ENCODE results near the gene GOLGA6D.
"Not testable (repeated sequence)": the region's sequence is repeated elsewhere in the genome, so short reads cannot be mapped to it uniquely, and the experiment has no call there.

Gene GOLGA6D

DNA sequence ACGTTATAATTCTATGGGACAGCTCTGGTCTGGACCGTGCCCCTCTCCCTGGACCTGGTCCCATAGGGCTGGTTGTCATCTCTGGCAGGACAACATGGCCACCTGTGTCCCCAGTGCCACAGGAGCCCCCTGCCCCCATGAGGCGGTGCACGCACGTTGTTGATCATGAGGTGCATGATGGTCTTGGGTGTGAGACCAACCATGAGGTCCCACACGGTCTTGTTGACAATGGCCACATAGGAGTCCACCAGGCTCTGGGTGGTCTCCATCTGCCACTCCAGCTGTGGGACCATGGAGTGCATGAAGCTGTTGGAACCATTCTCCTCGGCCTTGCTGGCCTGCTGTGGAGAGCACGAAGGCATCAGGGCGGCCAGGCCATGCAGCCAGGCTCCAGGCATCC lies 19.7 kb downstream of the GOLGA6D start:
- no peaks in the 10 kb centered on the region for H3K36me3 ChIP-seq (ENCODE audit: control insufficient read depth in 1 of 2, insufficient read depth in 2 of 2, low read depth in 1 of 2, low read length in 2 of 2)
- H3K18ac ChIP-seq (ENCODE audit: low read depth in 1 of 2, low read length in 2 of 2), result no peak overlapping the region
- H2AFZ ChIP-seq (ENCODE audit: low read depth, low read length), result no peak overlapping the region
- no peak overlapping the region for H3K14ac ChIP-seq (ENCODE audit: low read length in 2 of 2)
- WGBS, result 80% methylated on average over 9 of the region's 9 CpGs
- H3K4me3 ChIP-seq (ENCODE audit: insufficient read depth in 1 of 2, low read depth in 1 of 2, low read length in 2 of 2), result no peak overlapping the region
- H2BK15ac ChIP-seq (ENCODE audit: low read depth, poor library complexity, severe bottlenecking), result no peak overlapping the region
- no peak overlapping the region for H3K23ac ChIP-seq (ENCODE audit: low read length in 2 of 2)
- H3K9ac ChIP-seq (ENCODE audit: low read length), result no peak overlapping the region
- no peak for DNase-seq
- H3K27ac ChIP-seq (ENCODE audit: low read length, poor library complexity, severe bottlenecking), result no peak overlapping the region
- H2BK120ac ChIP-seq (ENCODE audit: low read depth, low read length), result no peak overlapping the region
- no peak overlapping the region for H3K4ac ChIP-seq (ENCODE audit: low read depth in 1 of 2, low read length in 2 of 2)
- no peaks in the 10 kb centered on the region for H3K79me1 ChIP-seq (replicated peaks; ENCODE audit: low read length, poor library complexity, severe bottlenecking)
- H4K91ac ChIP-seq (ENCODE audit: low read length), result no peak overlapping the region
- H4K8ac ChIP-seq (ENCODE audit: low read length), result no peak overlapping the region
- no peaks in the 10 kb centered on the region for H3K4me1 ChIP-seq (ENCODE audit: control insufficient read depth, insufficient read depth, low read depth, low read length)
- no peak overlapping the region for H2BK5ac ChIP-seq (ENCODE audit: low read depth, low read length, poor library complexity, severe bottlenecking)
- H3K27me3 ChIP-seq (ENCODE audit: control insufficient read depth in 1 of 2, insufficient read depth in 1 of 2, low read length in 2 of 2), result peaks cover 22 to 36% of the 10 kb centered on the region in 2 experiments
- no peak overlapping the region for H2BK12ac ChIP-seq (ENCODE audit: low read length in 2 of 2)
- H3K9me3 ChIP-seq (ENCODE audit: control insufficient read depth, low read length), result no peaks in the 10 kb centered on the region
- no peak overlapping the region for H2AK5ac ChIP-seq (ENCODE audit: low read length, severe bottlenecking)
- no peak overlapping the region for H3K4me2 ChIP-seq (ENCODE audit: low read length, poor library complexity, severe bottlenecking)

DNA sequence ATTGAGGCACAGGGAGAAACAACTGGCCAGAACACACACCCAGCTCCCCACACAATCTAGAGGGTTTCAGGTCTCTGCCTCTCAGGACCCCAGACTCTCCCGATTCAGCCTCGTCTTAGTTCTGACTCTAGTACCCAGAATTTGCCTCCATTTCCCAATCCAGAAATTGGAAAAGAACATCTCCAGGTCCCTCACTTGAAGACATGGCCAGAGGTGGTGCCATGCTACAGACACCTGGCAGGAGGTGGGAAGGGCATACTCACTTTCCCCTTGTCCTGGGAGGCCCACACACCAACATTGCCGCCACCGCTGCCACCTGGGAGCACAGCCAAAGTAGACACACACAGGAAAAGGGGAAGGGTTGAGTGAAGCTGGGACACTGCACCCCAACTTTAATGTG lies 20.1 kb downstream of the GOLGA6D start:
- not testable (repeated sequence) for H3K18ac ChIP-seq (ENCODE audit: low read depth in 1 of 2, low read length in 2 of 2); H2AFZ ChIP-seq (ENCODE audit: low read depth, low read length); H3K36me3 ChIP-seq (ENCODE audit: control insufficient read depth in 1 of 2, insufficient read depth in 2 of 2, low read depth in 1 of 2, low read length in 2 of 2); H3K4me2 ChIP-seq (ENCODE audit: low read length, poor library complexity, severe bottlenecking); H3K9ac ChIP-seq (ENCODE audit: low read length); H3K9me3 ChIP-seq (ENCODE audit: control insufficient read depth, low read length); H4K91ac ChIP-seq (ENCODE audit: low read length); H3K14ac ChIP-seq (ENCODE audit: low read length in 2 of 2); H2AK5ac ChIP-seq (ENCODE audit: low read length, severe bottlenecking); DNase-seq; H3K27ac ChIP-seq (ENCODE audit: low read length, poor library complexity, severe bottlenecking); H2BK5ac ChIP-seq (ENCODE audit: low read depth, low read length, poor library complexity, severe bottlenecking); H3K4me3 ChIP-seq (ENCODE audit: insufficient read depth in 1 of 2, low read depth in 1 of 2, low read length in 2 of 2); H3K79me1 ChIP-seq (replicated peaks; ENCODE audit: low read length, poor library complexity, severe bottlenecking); H3K23ac ChIP-seq (ENCODE audit: low read length in 2 of 2); H2BK15ac ChIP-seq (ENCODE audit: low read depth, poor library complexity, severe bottlenecking); H2BK12ac ChIP-seq (ENCODE audit: low read length in 2 of 2); H3K4me1 ChIP-seq (ENCODE audit: control insufficient read depth, insufficient read depth, low read depth, low read length); H3K4ac ChIP-seq (ENCODE audit: low read depth in 1 of 2, low read length in 2 of 2); H4K8ac ChIP-seq (ENCODE audit: low read length); H2BK120ac ChIP-seq (ENCODE audit: low read depth, low read length)
- peaks cover 22 to 40% of the 10 kb centered on the region in 2 experiments for H3K27me3 ChIP-seq (ENCODE audit: control insufficient read depth in 1 of 2, insufficient read depth in 1 of 2, low read length in 2 of 2)
- 85% methylated on average over 2 of the region's 4 CpGs for WGBS

DNA sequence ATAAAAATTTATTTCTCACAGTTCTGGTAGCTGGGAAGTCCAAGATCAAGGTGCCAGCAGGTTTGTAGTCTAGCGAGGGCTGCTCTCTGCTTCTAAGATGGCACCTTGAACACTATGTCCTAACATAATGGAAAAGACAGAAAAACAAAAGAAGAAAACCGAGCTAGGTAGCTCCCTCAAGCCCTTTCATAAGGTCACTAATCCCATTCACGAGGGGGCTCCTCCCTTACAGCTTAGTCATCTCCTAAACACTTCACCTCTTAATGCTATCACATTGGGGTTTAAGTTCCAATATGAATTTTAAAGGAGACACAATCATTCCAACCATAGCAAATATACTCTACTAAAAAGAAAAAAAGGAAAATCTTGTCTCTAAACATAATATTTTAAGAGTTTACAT lies 23.6 kb downstream of the GOLGA6D start:
- Histone ChIP-seq H3K4me2 (ENCODE audit: low read length, poor library complexity, severe bottlenecking) (no peak overlapping the region), H3K27me3 (ENCODE audit: control insufficient read depth in 1 of 2, insufficient read depth in 1 of 2, low read length in 2 of 2) (peaks cover 22 to 67% of the 10 kb centered on the region in 2 experiments), H3K36me3 (ENCODE audit: control insufficient read depth in 1 of 2, insufficient read depth in 2 of 2, low read depth in 1 of 2, low read length in 2 of 2) (no peaks in the 10 kb centered on the region), H2AFZ (ENCODE audit: low read depth, low read length) (no peak overlapping the region), H4K8ac (ENCODE audit: low read length) (no peak overlapping the region), H3K9me3 (ENCODE audit: control insufficient read depth, low read length) (no peaks in the 10 kb centered on the region), H3K23ac (ENCODE audit: low read length in 2 of 2) (no peak overlapping the region), H3K9ac (ENCODE audit: low read length) (no peak overlapping the region), H2AK5ac (ENCODE audit: low read length, severe bottlenecking) (no peak overlapping the region), H3K4me3 (ENCODE audit: insufficient read depth in 1 of 2, low read depth in 1 of 2, low read length in 2 of 2) (no peak overlapping the region), H4K91ac (ENCODE audit: low read length) (no peak overlapping the region), H2BK5ac (ENCODE audit: low read depth, low read length, poor library complexity, severe bottlenecking) (no peak overlapping the region), H3K27ac (ENCODE audit: low read length, poor library complexity, severe bottlenecking) (no peak overlapping the region), H3K79me1 (replicated peaks; ENCODE audit: low read length, poor library complexity, severe bottlenecking) (no peaks in the 10 kb centered on the region), H2BK12ac (ENCODE audit: low read length in 2 of 2) (no peak overlapping the region), H3K4me1 (ENCODE audit: control insufficient read depth, insufficient read depth, low read depth, low read length) (peaks cover 6% of the 10 kb centered on the region), H3K14ac (ENCODE audit: low read length in 2 of 2) (no peak overlapping the region), H2BK120ac (ENCODE audit: low read depth, low read length) (no peak overlapping the region), H2BK15ac (ENCODE audit: low read depth, poor library complexity, severe bottlenecking) (no peak overlapping the region), H3K4ac (ENCODE audit: low read depth in 1 of 2, low read length in 2 of 2) (no peak overlapping the region), H3K18ac (ENCODE audit: low read depth in 1 of 2, low read length in 2 of 2) (no peak overlapping the region)
- 56% methylated on average over 2 of the region's 3 CpGs for WGBS
- DNase-seq, result no peak

DNA sequence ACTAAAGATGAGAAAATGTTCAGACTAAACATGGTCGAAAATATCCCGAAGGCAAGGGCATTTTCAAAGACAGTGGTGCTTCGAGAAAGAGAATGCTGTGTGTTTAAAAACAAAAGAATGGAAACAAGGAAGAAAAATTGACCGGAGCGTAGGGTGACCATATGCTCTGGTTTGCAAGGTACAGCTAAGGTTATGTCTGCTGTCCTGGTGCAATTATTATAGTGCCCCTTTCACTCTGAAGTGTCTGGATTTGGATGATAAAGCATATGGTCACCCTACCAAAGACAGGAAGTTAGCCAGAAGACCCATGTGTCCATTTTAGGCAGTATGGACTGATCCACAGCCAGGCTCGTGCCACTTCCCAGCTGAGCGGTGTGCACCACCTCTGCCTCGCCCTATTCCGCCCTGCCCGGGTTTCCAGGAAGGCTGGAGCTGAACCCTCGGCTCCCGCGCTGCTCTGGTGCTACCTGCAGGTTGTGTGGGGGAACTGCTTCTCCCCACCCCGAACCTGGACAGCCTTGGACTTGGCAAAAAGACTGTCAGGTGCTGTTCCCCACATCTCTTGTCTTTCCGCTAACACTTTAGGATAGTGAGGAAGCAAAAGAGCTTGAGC lies 25.2 kb downstream of the GOLGA6D start:
- H3K36me3 ChIP-seq (ENCODE audit: control insufficient read depth in 1 of 2, insufficient read depth in 2 of 2, low read depth in 1 of 2, low read length in 2 of 2), result no peaks in the 10 kb centered on the region
- WGBS, result 38% methylated on average over 15 of the region's 15 CpGs
- no peak overlapping the region for H2BK15ac ChIP-seq (ENCODE audit: low read depth, poor library complexity, severe bottlenecking)
- H3K4me3 ChIP-seq (ENCODE audit: insufficient read depth in 1 of 2, low read depth in 1 of 2, low read length in 2 of 2), result no peak overlapping the region
- H3K79me1 ChIP-seq (replicated peaks; ENCODE audit: low read length, poor library complexity, severe bottlenecking), result no peaks in the 10 kb centered on the region
- no peak overlapping the region for H2BK12ac ChIP-seq (ENCODE audit: low read length in 2 of 2)
- H2AFZ ChIP-seq (ENCODE audit: low read depth, low read length), result peak overlapping the region; percentile 36
- no peak overlapping the region for H3K4me2 ChIP-seq (ENCODE audit: low read length, poor library complexity, severe bottlenecking)
- no peak overlapping the region for H3K23ac ChIP-seq (ENCODE audit: low read length in 2 of 2)
- no peak overlapping the region for H3K27ac ChIP-seq (ENCODE audit: low read length, poor library complexity, severe bottlenecking)
- no peak overlapping the region for H3K14ac ChIP-seq (ENCODE audit: low read length in 2 of 2)
- H3K4ac ChIP-seq (ENCODE audit: low read depth in 1 of 2, low read length in 2 of 2), result no peak overlapping the region
- H2AK5ac ChIP-seq (ENCODE audit: low read length, severe bottlenecking), result no peak overlapping the region
- H4K8ac ChIP-seq (ENCODE audit: low read length), result no peak overlapping the region
- peaks cover 19 to 67% of the 10 kb centered on the region in 2 experiments for H3K27me3 ChIP-seq (ENCODE audit: control insufficient read depth in 1 of 2, insufficient read depth in 1 of 2, low read length in 2 of 2)
- peaks cover 6% of the 10 kb centered on the region for H3K4me1 ChIP-seq (ENCODE audit: control insufficient read depth, insufficient read depth, low read depth, low read length)
- H3K18ac ChIP-seq (ENCODE audit: low read depth in 1 of 2, low read length in 2 of 2), result no peak overlapping the region
- no peak overlapping the region for H2BK120ac ChIP-seq (ENCODE audit: low read depth, low read length)
- H3K9ac ChIP-seq (ENCODE audit: low read length), result no peak overlapping the region
- no peak overlapping the region for H4K91ac ChIP-seq (ENCODE audit: low read length)
- peak; percentile 7 for DNase-seq
- H2BK5ac ChIP-seq (ENCODE audit: low read depth, low read length, poor library complexity, severe bottlenecking), result no peak overlapping the region
- H3K9me3 ChIP-seq (ENCODE audit: control insufficient read depth, low read length), result no peaks in the 10 kb centered on the region
